ENCODE results near the gene IL22RA1. TPM values are rescaled to one million over a fixed set of nuclear protein-coding genes. Genes with fewer than 3 reads are reported as not detected.

Gene IL22RA1
- total RNA-seq, 1 donor from 2014 or later = 0.87 TPM

- Histone ChIP-seq H3K9me3 (no peaks in the 10 kb centered on the region), H3K27ac (no peak overlapping the region), H3K4me1 (no peaks in the 10 kb centered on the region), H3K4me3 (no peak overlapping the region), H3K27me3 (no peaks in the 10 kb centered on the region), H3K36me3 (no peaks in the 10 kb centered on the region)
- DNase-seq (no peak), ATAC-seq (no peak)
- intact Hi-C loops (cut with DNase I) = no loop called here
- no peak for TF ChIP-seq CTCF (IDR thresholded peaks at IDR 0.05)
Observed at GRCh38 chr1:24077278-24077978, 65.5 kb downstream of the IL22RA1 start.

GRCh38 chr1:24075946-24076345 is 67.0 kb downstream of the IL22RA1 start:
- no peak for TF ChIP-seq CTCF (IDR thresholded peaks at IDR 0.05)
- DNase-seq (no peak), ATAC-seq (no peak)
- Histone ChIP-seq H3K4me3 (no peak overlapping the region), H3K4me1 (peaks cover 3% of the 10 kb centered on the region), H3K36me3 (no peaks in the 10 kb centered on the region), H3K27ac (no peak overlapping the region), H3K9me3 (no peaks in the 10 kb centered on the region), H3K27me3 (no peaks in the 10 kb centered on the region)
- intact Hi-C loops (cut with DNase I) = no loop called here

- no peaks in the 10 kb centered on the region for H3K9me3 ChIP-seq
- intact Hi-C loops (cut with DNase I) = no loop called here
- no peaks in the 10 kb centered on the region for H3K36me3 ChIP-seq
- no peak for TF ChIP-seq CTCF (IDR thresholded peaks at IDR 0.05)
- no peaks in the 10 kb centered on the region for H3K27me3 ChIP-seq
- ATAC-seq (no peak), DNase-seq (no peak)
- no peak overlapping the region for H3K4me3 ChIP-seq
- H3K27ac ChIP-seq = no peak overlapping the region
- peaks cover 6% of the 10 kb centered on the region for H3K4me1 ChIP-seq
Observed at GRCh38 chr1:24075590-24075854, 67.4 kb downstream of the IL22RA1 start.

- Histone ChIP-seq H3K4me1 (peaks cover 6% of the 10 kb centered on the region), H3K27me3 (no peaks in the 10 kb centered on the region), H3K4me3 (no peak overlapping the region), H3K27ac (no peak overlapping the region), H3K9me3 (no peaks in the 10 kb centered on the region), H3K36me3 (no peaks in the 10 kb centered on the region)
- no peak for DNase-seq
- TF ChIP-seq CTCF (IDR thresholded peaks at IDR 0.05) = no peak
- ATAC-seq = no peak
- intact Hi-C loops (cut with DNase I) = no loop called here
Observed at GRCh38 chr1:24074817-24075589, 67.9 kb downstream of the IL22RA1 start.

- intact Hi-C loops (cut with DNase I) = no loop called here
- H3K27me3 ChIP-seq = no peaks in the 10 kb centered on the region
- no peaks in the 10 kb centered on the region for H3K36me3 ChIP-seq
- peaks cover 6% of the 10 kb centered on the region for H3K4me1 ChIP-seq
- ATAC-seq (no peak), DNase-seq (no peak)
- H3K4me3 ChIP-seq = no peak overlapping the region
- H3K27ac ChIP-seq = no peak overlapping the region
- no peaks in the 10 kb centered on the region for H3K9me3 ChIP-seq
- no peak for TF ChIP-seq CTCF (IDR thresholded peaks at IDR 0.05)
Observed at GRCh38 chr1:24074196-24074595, 68.7 kb downstream of the IL22RA1 start.

Data from upper lobe of right lung (tissue), 1 donor.